HepG2 (cell line): ENCODE results near the gene PKNOX2. TPM values are rescaled to one million over a fixed set of nuclear protein-coding genes. Genes with fewer than 3 reads are reported as not detected.

Experiments
- AHR ChIP-seq: IDR thresholded peaks from 2 replicates; pipeline ENCODE4 v1.6.1; 2018; ENCODE audit warnings: missing genetic modification reagents, missing compliant biosample characterization
- CSRNP2 ChIP-seq: sonication (generic); formaldehyde crosslinking; conservative IDR thresholded peaks from 2 replicates; pipeline ENCODE4 v1.8.0; 2022; ENCODE audit warnings: low read depth, missing genetic modification reagents
- HMGXB4 ChIP-seq, 2 experiments: sonication (generic) in 1 of 2; formaldehyde crosslinking in 1 of 2; IDR thresholded peaks; 2 replicates each; pipeline versions ENCODE4 v1.4.0 to v1.6.1; 2018 to 2020; ENCODE audit warnings: missing genetic modification reagents in 2 of 2, borderline replicate concordance in 1 of 2, low read depth in 1 of 2, mild to moderate bottlenecking in 1 of 2, missing biosample characterization in 1 of 2
- KDM4B ChIP-seq: sonication (generic); formaldehyde crosslinking; IDR thresholded peaks from 2 replicates; pipeline ENCODE4 v1.4.0; 2020; ENCODE audit warnings: missing genetic modification reagents
- MIER2 ChIP-seq: IDR thresholded peaks from 2 replicates; pipeline ENCODE4 v1.6.1; 2016; ENCODE audit warnings: missing biosample characterization, missing genetic modification reagents
- POGZ ChIP-seq: sonication (generic); formaldehyde crosslinking; IDR thresholded peaks from 2 replicates; pipeline ENCODE4 v1.4.0; 2020; ENCODE audit warnings: mild to moderate bottlenecking, missing genetic modification reagents
- POLR2G ChIP-seq: fragments of 200-400 bp; formaldehyde crosslinking; IDR thresholded peaks from 2 replicates; pipeline ENCODE4 v1.6.1; 2018; ENCODE audit warnings: mild to moderate bottlenecking, low read depth, low read length, moderate library complexity
- SIX4 ChIP-seq: sonication (generic); formaldehyde crosslinking; IDR thresholded peaks from 2 replicates; pipeline ENCODE4 v1.4.0; 2020; ENCODE audit warnings: missing genetic modification reagents
- ZFP36 ChIP-seq: fragments of 150-350 bp; IDR thresholded peaks from 2 replicates; pipeline ENCODE4 v1.6.1; 2018; ENCODE audit warnings: borderline replicate concordance, low read length, low read depth; ENCODE audit not compliant: partially characterized antibody
- ZGPAT ChIP-seq: IDR thresholded peaks from 2 replicates; pipeline ENCODE4 v1.6.1; 2016; ENCODE audit warnings: mild to moderate bottlenecking
- polyA plus RNA-seq, 8 experiments: library from polyadenylated mRNA; depleted of rRNA in 3 of 8; stranded (reverse) in 7 of 8; unstranded in 1 of 8; fragments of >200 nt; fragmentation: Illumina TruSeq in 4 of 8; extraction: Trizol in 4 of 8; gene quantifications; 2 replicates each; pipeline versions ENCODE4 v1.2.1 to v1.2.3, GENCODE V29; 2011 to 2016; ENCODE audit warnings: low read depth in 4 of 8, missing spikeins in 1 of 8, mixed read lengths in 1 of 8; ENCODE audit not compliant: insufficient read depth in 1 of 8
- total RNA-seq, 5 experiments: library from RNA; depleted of rRNA; stranded (reverse); fragments of >200 nt; fragmentation: Illumina TruSeq; extraction: Trizol; gene quantifications; 2 replicates each; pipeline ENCODE4 v1.2.3, GENCODE V29; 2016; ENCODE audit warnings: low read depth in 1 of 5
- TF ChIP-seq, protein P1 (sequence below): sonication (generic); formaldehyde crosslinking; IDR thresholded peaks from 2 replicates; pipeline ENCODE4 v1.5.1; 2020; ENCODE audit warnings: missing genetic modification reagents, mild to moderate bottlenecking, borderline replicate concordance
- TF ChIP-seq, protein P2 (sequence below): sonication (generic); formaldehyde crosslinking; IDR thresholded peaks from 2 replicates; pipeline ENCODE4 v1.4.0; 2020; ENCODE audit warnings: missing genetic modification reagents

Gene PKNOX2
- total and polyA plus RNA-seq, 2 of the 13 experiments (the other 11 are each of a cell fraction or from before 2014, with no cell fraction given) = not detected

DNA sequence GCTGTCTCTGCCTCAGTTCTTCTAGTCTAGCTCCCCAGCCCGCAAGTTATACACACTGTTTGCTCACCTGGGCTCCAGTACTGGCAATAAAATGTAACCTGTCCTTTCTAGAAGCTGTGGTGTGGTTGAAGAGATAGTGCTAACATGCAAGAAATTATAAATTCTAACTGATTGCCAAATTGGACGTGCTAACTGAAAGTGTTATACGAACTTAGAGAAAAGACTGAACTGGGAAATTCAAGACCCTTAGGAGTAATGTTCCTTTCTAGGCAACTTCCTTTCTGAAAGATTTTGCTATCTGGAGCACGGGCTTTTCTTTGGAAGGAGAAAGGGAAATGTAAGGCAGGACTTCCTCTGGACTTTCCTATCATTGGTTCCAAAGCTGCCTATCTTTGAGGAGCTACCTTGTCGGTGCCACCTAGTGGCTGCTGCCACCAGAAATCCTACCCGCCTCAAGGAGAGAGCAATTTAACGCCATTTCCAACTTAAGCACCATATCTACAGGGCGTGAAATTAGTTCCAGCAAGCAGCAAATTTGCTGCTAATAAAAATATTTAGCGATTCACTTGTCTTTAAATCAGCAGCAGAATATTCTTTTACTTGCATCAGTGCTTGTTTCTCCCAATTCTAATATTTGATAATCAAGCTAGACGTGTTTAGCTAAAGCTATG lies 40.5 kb upstream of the PKNOX2 start (continued):
- TF ChIP-seq HMGXB4 (CRISPR knock-in tag; IDR thresholded peaks at IDR 0.05; ENCODE audit: borderline replicate concordance in 1 of 2, low read depth in 1 of 2) = peak in 1 of 2 experiments; percentile 39; a peak in 1 of 4 replicates
- TF ChIP-seq, protein P1, sequence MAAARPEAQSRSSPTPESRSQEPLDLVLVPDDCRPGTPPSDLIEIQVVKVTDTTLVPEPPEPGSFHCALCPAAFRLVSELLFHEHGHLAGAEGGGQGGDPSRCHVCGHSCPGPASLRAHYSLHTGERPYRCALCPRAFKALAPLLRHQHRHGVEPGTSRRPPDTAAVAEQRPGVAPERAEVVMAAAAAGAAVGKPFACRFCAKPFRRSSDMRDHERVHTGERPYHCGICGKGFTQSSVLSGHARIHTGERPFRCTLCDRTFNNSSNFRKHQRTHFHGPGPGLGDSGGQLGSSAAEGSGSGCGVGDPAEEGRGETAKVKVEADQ (CRISPR knock-in tag) = 0 out of 2 replicates have a peak, but pooled peaks have one; percentile 34
- 0 out of 2 replicates have a peak, but pooled peaks have one; percentile 19 for TF ChIP-seq SIX4 (CRISPR knock-in tag)
- no peak for TF ChIP-seq AHR
- 0 out of 2 replicates have a peak, but pooled peaks have one; percentile 34 for TF ChIP-seq MIER2 (CRISPR knock-in tag)
- TF ChIP-seq ZFP36 = no peak
- 0 out of 2 replicates have a peak, but pooled peaks have one; percentile 37 for TF ChIP-seq POLR2G
- TF ChIP-seq, protein P2, sequence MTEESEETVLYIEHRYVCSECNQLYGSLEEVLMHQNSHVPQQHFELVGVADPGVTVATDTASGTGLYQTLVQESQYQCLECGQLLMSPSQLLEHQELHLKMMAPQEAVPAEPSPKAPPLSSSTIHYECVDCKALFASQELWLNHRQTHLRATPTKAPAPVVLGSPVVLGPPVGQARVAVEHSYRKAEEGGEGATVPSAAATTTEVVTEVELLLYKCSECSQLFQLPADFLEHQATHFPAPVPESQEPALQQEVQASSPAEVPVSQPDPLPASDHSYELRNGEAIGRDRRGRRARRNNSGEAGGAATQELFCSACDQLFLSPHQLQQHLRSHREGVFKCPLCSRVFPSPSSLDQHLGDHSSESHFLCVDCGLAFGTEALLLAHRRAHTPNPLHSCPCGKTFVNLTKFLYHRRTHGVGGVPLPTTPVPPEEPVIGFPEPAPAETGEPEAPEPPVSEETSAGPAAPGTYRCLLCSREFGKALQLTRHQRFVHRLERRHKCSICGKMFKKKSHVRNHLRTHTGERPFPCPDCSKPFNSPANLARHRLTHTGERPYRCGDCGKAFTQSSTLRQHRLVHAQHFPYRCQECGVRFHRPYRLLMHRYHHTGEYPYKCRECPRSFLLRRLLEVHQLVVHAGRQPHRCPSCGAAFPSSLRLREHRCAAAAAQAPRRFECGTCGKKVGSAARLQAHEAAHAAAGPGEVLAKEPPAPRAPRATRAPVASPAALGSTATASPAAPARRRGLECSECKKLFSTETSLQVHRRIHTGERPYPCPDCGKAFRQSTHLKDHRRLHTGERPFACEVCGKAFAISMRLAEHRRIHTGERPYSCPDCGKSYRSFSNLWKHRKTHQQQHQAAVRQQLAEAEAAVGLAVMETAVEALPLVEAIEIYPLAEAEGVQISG (CRISPR knock-in tag) = peak; percentile 46
- 0 out of 2 replicates have a peak, but pooled peaks have one; percentile 10 for TF ChIP-seq KDM4B (CRISPR knock-in tag)
- TF ChIP-seq CSRNP2 (CRISPR knock-in tag) = no peak
- TF ChIP-seq POGZ (CRISPR knock-in tag) = peak; percentile 78
- 0 out of 2 replicates have a peak, but pooled peaks have one; percentile 42 for TF ChIP-seq ZGPAT (CRISPR knock-in tag)
